ENCODE data around the gene PCNP. TPM values are rescaled to one million over a fixed set of nuclear protein-coding genes. Genes with fewer than 3 reads are reported as not detected.
"Not testable (repeated sequence)": the region's sequence is repeated elsewhere in the genome, so short reads cannot be mapped to it uniquely, and the experiment has no call there.

The PCNP gene
- total and polyA plus RNA-seq, 2 donors (not counting 1 experiment from before 2014, with no cell fraction given), result 116 to 129 TPM

- Histone ChIP-seq H3K9ac (ENCODE audit: insufficient read depth, low read length) (no peak overlapping the region), H3K4me1 (ENCODE audit: control insufficient read depth, extremely low read depth, insufficient read depth, low read length) (no peaks in the 10 kb centered on the region), H3K27me3 (ENCODE audit: control insufficient read depth, insufficient read depth, low read length) (no peaks in the 10 kb centered on the region), H3K79me2 (ENCODE audit: control insufficient read depth, insufficient read depth, low read length) (no peaks in the 10 kb centered on the region), H3K9me3 (ENCODE audit: control insufficient read depth, insufficient read depth, low read depth, low read length) (no peaks in the 10 kb centered on the region), H3K36me3 (ENCODE audit: control insufficient read depth, insufficient read depth, low read length) (no peaks in the 10 kb centered on the region), H3K4me3 (replicated peaks in 1 of 4; ENCODE audit: control extremely low read depth in 1 of 4, insufficient read depth in 1 of 4, low read depth in 3 of 4, low read length in 4 of 4) (no peak overlapping the region), H2AFZ (ENCODE audit: low read length) (no peak overlapping the region), H3K27ac (ENCODE audit: insufficient read depth, low read length) (no peak overlapping the region), H3K4me2 (ENCODE audit: extremely low read depth, insufficient read depth, low read length) (no peak overlapping the region), H4K20me1 (ENCODE audit: control insufficient read depth, extremely low read depth, insufficient read depth, low read length) (no peaks in the 10 kb centered on the region)
- peak in 1 of 2 donors; percentile 4 for TF ChIP-seq CTCF (conservative IDR thresholded peaks at IDR 0.05 in 1 of 2, IDR thresholded peaks at IDR 0.05 in 1 of 2; ENCODE audit: low read depth in 1 of 2, low read length in 2 of 2)
- no peak for TF ChIP-seq EZH2 (IDR thresholded peaks at IDR 0.05; ENCODE audit: low read length, missing control alignments)
- DNase-seq (ENCODE audit: low read depth in 2 of 2), result no peak
Observed at GRCh38 chr3:101544161-101544850, 29.7 kb upstream of the PCNP start.

- no peak for TF ChIP-seq EZH2 (IDR thresholded peaks at IDR 0.05; ENCODE audit: low read length, missing control alignments)
- H3K27ac ChIP-seq (ENCODE audit: insufficient read depth, low read length), result no peak overlapping the region
- H3K9me3 ChIP-seq (ENCODE audit: control insufficient read depth, insufficient read depth, low read depth, low read length), result no peaks in the 10 kb centered on the region
- H4K20me1 ChIP-seq (ENCODE audit: control insufficient read depth, extremely low read depth, insufficient read depth, low read length), result no peaks in the 10 kb centered on the region
- no peak overlapping the region for H3K4me3 ChIP-seq (replicated peaks in 1 of 4; ENCODE audit: control extremely low read depth in 1 of 4, insufficient read depth in 1 of 4, low read depth in 3 of 4, low read length in 4 of 4)
- DNase-seq (ENCODE audit: low read depth in 2 of 2), result no peak
- no peaks in the 10 kb centered on the region for H3K36me3 ChIP-seq (ENCODE audit: control insufficient read depth, insufficient read depth, low read length)
- H3K4me1 ChIP-seq (ENCODE audit: control insufficient read depth, extremely low read depth, insufficient read depth, low read length), result no peaks in the 10 kb centered on the region
- H2AFZ ChIP-seq (ENCODE audit: low read length), result no peak overlapping the region
- no peak overlapping the region for H3K4me2 ChIP-seq (ENCODE audit: extremely low read depth, insufficient read depth, low read length)
- H3K79me2 ChIP-seq (ENCODE audit: control insufficient read depth, insufficient read depth, low read length), result no peaks in the 10 kb centered on the region
- no peak overlapping the region for H3K9ac ChIP-seq (ENCODE audit: insufficient read depth, low read length)
- H3K27me3 ChIP-seq (ENCODE audit: control insufficient read depth, insufficient read depth, low read length), result no peaks in the 10 kb centered on the region
Observed at GRCh38 chr3:101548527-101549105, 25.4 kb upstream of the PCNP start.

- Histone ChIP-seq H3K4me1 (ENCODE audit: control insufficient read depth, extremely low read depth, insufficient read depth, low read length) (no peaks in the 10 kb centered on the region), H2AFZ (ENCODE audit: low read length) (no peak overlapping the region), H3K9me3 (ENCODE audit: control insufficient read depth, insufficient read depth, low read depth, low read length) (no peaks in the 10 kb centered on the region), H3K9ac (ENCODE audit: insufficient read depth, low read length) (no peak overlapping the region), H3K4me2 (ENCODE audit: extremely low read depth, insufficient read depth, low read length) (no peak overlapping the region), H3K79me2 (ENCODE audit: control insufficient read depth, insufficient read depth, low read length) (no peaks in the 10 kb centered on the region), H3K36me3 (ENCODE audit: control insufficient read depth, insufficient read depth, low read length) (no peaks in the 10 kb centered on the region), H4K20me1 (ENCODE audit: control insufficient read depth, extremely low read depth, insufficient read depth, low read length) (no peaks in the 10 kb centered on the region), H3K27ac (ENCODE audit: insufficient read depth, low read length) (no peak overlapping the region), H3K27me3 (ENCODE audit: control insufficient read depth, insufficient read depth, low read length) (no peaks in the 10 kb centered on the region), H3K4me3 (replicated peaks in 1 of 4; ENCODE audit: control extremely low read depth in 1 of 4, insufficient read depth in 1 of 4, low read depth in 3 of 4, low read length in 4 of 4) (no peak overlapping the region)
- no peak for DNase-seq (ENCODE audit: low read depth in 2 of 2)
- no peak for TF ChIP-seq CTCF (conservative IDR thresholded peaks at IDR 0.05 in 1 of 2, IDR thresholded peaks at IDR 0.05 in 1 of 2; ENCODE audit: low read depth in 1 of 2, low read length in 2 of 2)
- TF ChIP-seq EZH2 (IDR thresholded peaks at IDR 0.05; ENCODE audit: low read length, missing control alignments), result no peak
Observed at GRCh38 chr3:101549473-101549872, 24.5 kb upstream of the PCNP start.

- not testable (repeated sequence) for H3K36me3 ChIP-seq (ENCODE audit: control insufficient read depth, insufficient read depth, low read length); H3K27ac ChIP-seq (ENCODE audit: insufficient read depth, low read length); H3K9me3 ChIP-seq (ENCODE audit: control insufficient read depth, insufficient read depth, low read depth, low read length); H3K27me3 ChIP-seq (ENCODE audit: control insufficient read depth, insufficient read depth, low read length); H3K4me2 ChIP-seq (ENCODE audit: extremely low read depth, insufficient read depth, low read length); H3K4me1 ChIP-seq (ENCODE audit: control insufficient read depth, extremely low read depth, insufficient read depth, low read length); H3K79me2 ChIP-seq (ENCODE audit: control insufficient read depth, insufficient read depth, low read length); H2AFZ ChIP-seq (ENCODE audit: low read length); DNase-seq (ENCODE audit: low read depth in 2 of 2); H3K9ac ChIP-seq (ENCODE audit: insufficient read depth, low read length); H4K20me1 ChIP-seq (ENCODE audit: control insufficient read depth, extremely low read depth, insufficient read depth, low read length); H3K4me3 ChIP-seq (replicated peaks in 1 of 4; ENCODE audit: control extremely low read depth in 1 of 4, insufficient read depth in 1 of 4, low read depth in 3 of 4, low read length in 4 of 4)
Observed at GRCh38 chr3:101551359-101552081, 22.5 kb upstream of the PCNP start.

GRCh38 chr3:101553381-101553780 is 20.6 kb upstream of the PCNP start:
- H2AFZ ChIP-seq (ENCODE audit: low read length); H3K4me2 ChIP-seq (ENCODE audit: extremely low read depth, insufficient read depth, low read length); H3K9me3 ChIP-seq (ENCODE audit: control insufficient read depth, insufficient read depth, low read depth, low read length); H4K20me1 ChIP-seq (ENCODE audit: control insufficient read depth, extremely low read depth, insufficient read depth, low read length); H3K36me3 ChIP-seq (ENCODE audit: control insufficient read depth, insufficient read depth, low read length); H3K27ac ChIP-seq (ENCODE audit: insufficient read depth, low read length); H3K79me2 ChIP-seq (ENCODE audit: control insufficient read depth, insufficient read depth, low read length); H3K4me3 ChIP-seq (replicated peaks in 1 of 4; ENCODE audit: control extremely low read depth in 1 of 4, insufficient read depth in 1 of 4, low read depth in 3 of 4, low read length in 4 of 4); H3K4me1 ChIP-seq (ENCODE audit: control insufficient read depth, extremely low read depth, insufficient read depth, low read length); H3K27me3 ChIP-seq (ENCODE audit: control insufficient read depth, insufficient read depth, low read length); DNase-seq (ENCODE audit: low read depth in 2 of 2); H3K9ac ChIP-seq (ENCODE audit: insufficient read depth, low read length): not testable (repeated sequence)
